Measurements from ENCODE around the gene PATJ. TPM values are rescaled to one million over a fixed set of nuclear protein-coding genes. Genes with fewer than 3 reads are reported as not detected.
A peak's percentile ranks its signal among the peaks of the same experiment; 100 is the strongest.

Gene PATJ
- total and polyA plus RNA-seq, 2 of the 13 experiments (the other 11 are each of a cell fraction or from before 2014, with no cell fraction given): 6.2 to 16.8 TPM

- Histone ChIP-seq H4K20me1 (ENCODE audit: insufficient read depth, low read length) (no peaks in the 10 kb centered on the region), H3K36me3 (replicated peaks in 1 of 2; ENCODE audit: control insufficient read depth in 1 of 2, insufficient read depth in 2 of 2, low read length in 2 of 2) (no peaks in the 10 kb centered on the region), H3K27ac (ENCODE audit: extremely low read length, insufficient read depth, low read length) (no peak overlapping the region), H3K4me3 (replicated peaks in 1 of 3; ENCODE audit: insufficient read depth in 1 of 3, low read depth in 2 of 3, low read length in 3 of 3) (no peak overlapping the region), H3K27me3 (ENCODE audit: control insufficient read depth in 1 of 2, insufficient read depth in 2 of 2, low read length in 2 of 2) (no peaks in the 10 kb centered on the region), H3K9me3 (ENCODE audit: low read length) (peaks cover 4% of the 10 kb centered on the region; the same call in 1 of the 2 replicates), H2AFZ (ENCODE audit: low read length) (no peak overlapping the region), H3K9ac (ENCODE audit: insufficient read depth, low read depth, low read length) (no peak overlapping the region), H3K4me1 (ENCODE audit: insufficient read depth, low read length) (peaks cover 10% of the 10 kb centered on the region; the same call in 1 of the 2 replicates), H3K79me2 (ENCODE audit: insufficient read depth, low read length) (no peaks in the 10 kb centered on the region), H3K4me2 (ENCODE audit: low read depth, low read length) (no peak overlapping the region)
- BruUV-seq (replicated peaks): no TSS peak
- 64% methylated on average over 4 of the region's 4 CpGs for WGBS (ENCODE audit: low lambda C conversion rate)
- DNase-seq (ENCODE audit: low spot score) (no peak), ATAC-seq (no peak), FAIRE-seq (no peak)
- intact Hi-C loops (cut with micrococcal nuclease; ENCODE audit: unreplicated experiment): no loop called here
- TF ChIP-seq SSRP1 (CRISPR knock-in tag; IDR thresholded peaks at IDR 0.05): no peak
- no peak for TF ChIP-seq ZBTB42 (CRISPR knock-in tag; IDR thresholded peaks at IDR 0.05)
- CTCF ChIA-PET (ENCODE audit: low intra/inter-chr PET ratio, low total read pairs): no interaction called here
- POLR2A ChIA-PET: no interaction called here
- in situ Hi-C loops (cut with HindIII; ENCODE audit: extremely low pct_ligation_motif_present, low pct_unique_long_range_greater_than_20kb): no loop called here
Observed at GRCh38 chr1:62025154-62025553, 282.9 kb downstream of the PATJ start.

- ATAC-seq (no peak), FAIRE-seq (no peak), DNase-seq (ENCODE audit: low spot score) (no peak)
- Histone ChIP-seq H3K9me3 (ENCODE audit: low read length) (peaks cover 4% of the 10 kb centered on the region; the same call in 1 of the 2 replicates), H2AFZ (ENCODE audit: low read length) (no peak overlapping the region), H3K4me1 (ENCODE audit: insufficient read depth, low read length) (peaks cover 10% of the 10 kb centered on the region; the same call in 1 of the 2 replicates), H3K4me3 (replicated peaks in 1 of 3; ENCODE audit: insufficient read depth in 1 of 3, low read depth in 2 of 3, low read length in 3 of 3) (no peak overlapping the region), H3K4me2 (ENCODE audit: low read depth, low read length) (no peak overlapping the region), H3K27me3 (ENCODE audit: control insufficient read depth in 1 of 2, insufficient read depth in 2 of 2, low read length in 2 of 2) (no peaks in the 10 kb centered on the region), H3K79me2 (ENCODE audit: insufficient read depth, low read length) (no peaks in the 10 kb centered on the region), H3K27ac (ENCODE audit: extremely low read length, insufficient read depth, low read length) (no peak overlapping the region), H3K9ac (ENCODE audit: insufficient read depth, low read depth, low read length) (no peak overlapping the region), H3K36me3 (replicated peaks in 1 of 2; ENCODE audit: control insufficient read depth in 1 of 2, insufficient read depth in 2 of 2, low read length in 2 of 2) (no peaks in the 10 kb centered on the region), H4K20me1 (ENCODE audit: insufficient read depth, low read length) (no peaks in the 10 kb centered on the region)
- intact Hi-C loops (cut with micrococcal nuclease; ENCODE audit: unreplicated experiment) (no loop called here), in situ Hi-C loops (cut with HindIII; ENCODE audit: extremely low pct_ligation_motif_present, low pct_unique_long_range_greater_than_20kb) (no loop called here)
- ChIA-PET CTCF (ENCODE audit: low intra/inter-chr PET ratio, low total read pairs) (no interaction called here), POLR2A (no interaction called here)
- WGBS (ENCODE audit: low lambda C conversion rate): 91% methylated on average over 2 of the region's 2 CpGs
- BruUV-seq (replicated peaks): no TSS peak
- no peak for TF ChIP-seq PRDM10 (CRISPR knock-in tag; IDR thresholded peaks at IDR 0.05; ENCODE audit: low read depth)
- no peak for TF ChIP-seq NR3C1 (CRISPR knock-in tag; IDR thresholded peaks at IDR 0.05)
- TF ChIP-seq ZNF232 (CRISPR knock-in tag; IDR thresholded peaks at IDR 0.05; ENCODE audit: borderline replicate concordance): no peak
- no peak for TF ChIP-seq ELF3 (CRISPR knock-in tag; IDR thresholded peaks at IDR 0.05)
- no peak for TF ChIP-seq MEIS1 (CRISPR knock-in tag; IDR thresholded peaks at IDR 0.05; ENCODE audit: borderline replicate concordance)
- TF ChIP-seq FOXA3 (CRISPR knock-in tag; IDR thresholded peaks at IDR 0.05): no peak
- TF ChIP-seq MTA3 (CRISPR knock-in tag; IDR thresholded peaks at IDR 0.05): no peak
- no peak for TF ChIP-seq SALL2 (CRISPR knock-in tag; IDR thresholded peaks at IDR 0.05)
- TF ChIP-seq ZZZ3 (CRISPR knock-in tag; IDR thresholded peaks at IDR 0.05; ENCODE audit: borderline replicate concordance): no peak
- TF ChIP-seq ZBTB46 (CRISPR knock-in tag; IDR thresholded peaks at IDR 0.05; ENCODE audit: borderline replicate concordance): no peak
- no peak for TF ChIP-seq MYPOP (CRISPR knock-in tag; IDR thresholded peaks at IDR 0.05)
- TF ChIP-seq MAFF (IDR thresholded peaks at IDR 0.05; ENCODE audit: low read depth, low read length): peak; percentile 33; the same call in 1 of the 2 replicates
Observed at GRCh38 chr1:62025892-62026291, 283.6 kb downstream of the PATJ start.
